Measurements from ENCODE around the gene CBY3. TPM values are rescaled to one million over a fixed set of nuclear protein-coding genes. Genes with fewer than 3 reads are reported as not detected.

CBY3 gene
- total and polyA plus RNA-seq, 8 donors: not detected

Other genes starting within 250 kb of the CBY3 start
- 10 to 100 TPM; 16.4 to 31.6 (median 17.6) TPM for gene RUFY1, start 130.5 kb downstream of the CBY3 start, total RNA-seq
- 10 to 100 TPM; 31.8 to 35.8 TPM for gene RUFY1, start 130.5 kb downstream of the CBY3 start, polyA plus RNA-seq
- 100 to 1,000 TPM; 210 to 384 (median 269) TPM for gene HNRNPH1, start 57.4 kb downstream of the CBY3 start, total RNA-seq
- 100 to 1,000 TPM; 341 to 395 TPM for gene HNRNPH1, start 57.4 kb downstream of the CBY3 start, polyA plus RNA-seq
- gene CANX, start 17.9 kb upstream of the CBY3 start, total RNA-seq: 100 to 1,000 TPM; 353 to 633 (median 516) TPM
- gene CANX, start 17.9 kb upstream of the CBY3 start, polyA plus RNA-seq: 100 to 1,000 TPM in 1 of 2 donors, 10 to 100 TPM in 1; 66.3 to 117 TPM
- gene MAML1, start 51.8 kb upstream of the CBY3 start, total RNA-seq: 10 to 100 TPM; 10.7 to 18.0 (median 11.5) TPM
- 1 to 10 TPM; 7.1 TPM for gene MAML1, start 51.8 kb upstream of the CBY3 start, polyA plus RNA-seq
- 1 to 10 TPM; 1.1 to 8.7 (median 4.5) TPM for gene LTC4S, start 113.0 kb upstream of the CBY3 start, total RNA-seq
- 10 to 100 TPM in 1 of 2 donors, 1 to 10 TPM in 1; 4.2 to 10.9 TPM for gene LTC4S, start 113.0 kb upstream of the CBY3 start, polyA plus RNA-seq
- gene MGAT4B, start 125.8 kb upstream of the CBY3 start, total RNA-seq: 10 to 100 TPM; 33.7 to 97.5 (median 45.9) TPM
- 10 to 100 TPM; 58.7 to 65.4 TPM for gene MGAT4B, start 125.8 kb upstream of the CBY3 start, polyA plus RNA-seq
- gene SQSTM1, start 139.9 kb upstream of the CBY3 start, total RNA-seq: 100 to 1,000 TPM; 159 to 261 (median 228) TPM
- 100 to 1,000 TPM; 125 to 166 TPM for gene SQSTM1, start 139.9 kb upstream of the CBY3 start, polyA plus RNA-seq
- gene MRNIP, start 177.8 kb upstream of the CBY3 start, total RNA-seq: 10 to 100 TPM in 5 of 6 donors, 1 to 10 TPM in 1; 8.6 to 19.1 (median 13.6) TPM
- 10 to 100 TPM; 49.2 to 53.1 TPM for gene MRNIP, start 177.8 kb upstream of the CBY3 start, polyA plus RNA-seq
- 10 to 100 TPM; 42.1 to 77.4 (median 49.8) TPM for gene TBC1D9B, start 226.9 kb upstream of the CBY3 start, total RNA-seq
- 10 to 100 TPM; 69.7 to 87.2 TPM for gene TBC1D9B, start 226.9 kb upstream of the CBY3 start, polyA plus RNA-seq

Measured in pancreas (tissue), 8 donors.